Measurements from ENCODE around the gene OR9A4. TPM values are rescaled to one million over a fixed set of nuclear protein-coding genes. Genes with fewer than 3 reads are reported as not detected.

The OR9A4 gene
- total and polyA plus RNA-seq, 2 donors from 2014 or later = 0.22 TPM; not detected in 1

DNA sequence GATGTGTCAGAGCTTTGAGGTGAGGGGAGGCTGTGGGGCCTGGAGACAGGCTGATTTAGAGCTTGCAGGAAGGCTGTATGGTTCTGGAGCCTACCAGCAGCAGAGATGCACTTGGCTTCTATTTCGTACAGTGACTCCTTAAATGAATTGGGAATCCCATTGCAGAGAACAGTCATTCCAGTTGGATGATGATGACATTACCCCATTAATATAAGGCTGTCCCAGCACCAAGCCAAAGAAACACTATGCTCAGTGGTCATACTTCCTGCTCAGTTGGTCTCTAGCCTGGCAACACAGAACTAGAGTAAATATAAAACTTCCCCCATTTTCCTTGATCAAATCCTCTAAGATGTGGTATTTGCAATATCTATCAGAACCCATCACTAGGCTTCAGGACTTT, 36.3 kb downstream of the OR9A4 start:
- intact Hi-C loops (cut with DNase I) = no loop called here
- no peaks in the 10 kb centered on the region for H3K36me3 ChIP-seq (ENCODE audit: control insufficient read depth in 2 of 3, insufficient read depth in 3 of 3, low read length in 3 of 3)
- no peak for FAIRE-seq
- DNase-seq = no peak
- no peak overlapping the region for H3K4me3 ChIP-seq (ENCODE audit: low read length in 3 of 3)
- no peak overlapping the region for H3K27ac ChIP-seq (ENCODE audit: low read depth in 2 of 2, low read length in 2 of 2)
- H3K27me3 ChIP-seq (ENCODE audit: control insufficient read depth, insufficient read depth, low read length) = no peaks in the 10 kb centered on the region
- no peak overlapping the region for H3K9ac ChIP-seq (ENCODE audit: low read length in 3 of 3)
- H3K4me1 ChIP-seq (ENCODE audit: control insufficient read depth in 2 of 3, insufficient read depth in 2 of 3, low read depth in 1 of 3, low read length in 3 of 3) = no peaks in the 10 kb centered on the region
- TF ChIP-seq, protein P1, sequence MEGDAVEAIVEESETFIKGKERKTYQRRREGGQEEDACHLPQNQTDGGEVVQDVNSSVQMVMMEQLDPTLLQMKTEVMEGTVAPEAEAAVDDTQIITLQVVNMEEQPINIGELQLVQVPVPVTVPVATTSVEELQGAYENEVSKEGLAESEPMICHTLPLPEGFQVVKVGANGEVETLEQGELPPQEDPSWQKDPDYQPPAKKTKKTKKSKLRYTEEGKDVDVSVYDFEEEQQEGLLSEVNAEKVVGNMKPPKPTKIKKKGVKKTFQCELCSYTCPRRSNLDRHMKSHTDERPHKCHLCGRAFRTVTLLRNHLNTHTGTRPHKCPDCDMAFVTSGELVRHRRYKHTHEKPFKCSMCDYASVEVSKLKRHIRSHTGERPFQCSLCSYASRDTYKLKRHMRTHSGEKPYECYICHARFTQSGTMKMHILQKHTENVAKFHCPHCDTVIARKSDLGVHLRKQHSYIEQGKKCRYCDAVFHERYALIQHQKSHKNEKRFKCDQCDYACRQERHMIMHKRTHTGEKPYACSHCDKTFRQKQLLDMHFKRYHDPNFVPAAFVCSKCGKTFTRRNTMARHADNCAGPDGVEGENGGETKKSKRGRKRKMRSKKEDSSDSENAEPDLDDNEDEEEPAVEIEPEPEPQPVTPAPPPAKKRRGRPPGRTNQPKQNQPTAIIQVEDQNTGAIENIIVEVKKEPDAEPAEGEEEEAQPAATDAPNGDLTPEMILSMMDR (IDR thresholded peaks at IDR 0.05; ENCODE audit: borderline replicate concordance, extremely low read depth, insufficient read depth) = no peak
- H3K9me3 ChIP-seq (ENCODE audit: control insufficient read depth in 2 of 3, insufficient read depth in 1 of 3, low read length in 3 of 3) = no peaks in the 10 kb centered on the region

DNA sequence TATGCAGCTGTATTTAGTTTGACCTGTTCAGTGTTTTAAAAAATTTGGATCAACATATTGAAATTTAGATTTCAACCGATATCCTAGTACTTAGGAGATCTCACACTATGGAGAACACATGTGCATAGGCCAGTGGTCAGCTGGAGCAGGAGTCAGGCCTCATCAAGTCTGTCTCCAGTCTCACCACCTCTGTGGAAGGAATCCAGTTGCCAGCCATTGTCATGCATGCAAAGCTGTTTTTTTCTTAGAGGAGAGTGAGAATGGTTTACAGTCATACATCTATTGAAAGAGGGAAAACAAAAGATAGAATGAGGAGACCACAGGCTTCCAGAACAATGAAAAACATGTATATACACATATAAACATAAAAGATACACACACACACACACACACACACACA, 38.1 kb downstream of the OR9A4 start:
- FAIRE-seq (no peak), DNase-seq (no peak)
- Histone ChIP-seq H3K27me3 (ENCODE audit: control insufficient read depth, insufficient read depth, low read length) (no peaks in the 10 kb centered on the region), H3K27ac (ENCODE audit: low read depth in 2 of 2, low read length in 2 of 2) (no peak overlapping the region), H3K4me3 (ENCODE audit: low read length in 3 of 3) (no peak overlapping the region), H3K36me3 (ENCODE audit: control insufficient read depth in 2 of 3, insufficient read depth in 3 of 3, low read length in 3 of 3) (no peaks in the 10 kb centered on the region), H3K4me1 (ENCODE audit: control insufficient read depth in 2 of 3, insufficient read depth in 2 of 3, low read depth in 1 of 3, low read length in 3 of 3) (no peaks in the 10 kb centered on the region), H3K9ac (ENCODE audit: low read length in 3 of 3) (no peak overlapping the region), H3K9me3 (ENCODE audit: control insufficient read depth in 2 of 3, insufficient read depth in 1 of 3, low read length in 3 of 3) (no peaks in the 10 kb centered on the region)
- intact Hi-C loops (cut with DNase I) = no loop called here
- TF ChIP-seq, protein P1 (IDR thresholded peaks at IDR 0.05; ENCODE audit: borderline replicate concordance, extremely low read depth, insufficient read depth) = no peak

DNA sequence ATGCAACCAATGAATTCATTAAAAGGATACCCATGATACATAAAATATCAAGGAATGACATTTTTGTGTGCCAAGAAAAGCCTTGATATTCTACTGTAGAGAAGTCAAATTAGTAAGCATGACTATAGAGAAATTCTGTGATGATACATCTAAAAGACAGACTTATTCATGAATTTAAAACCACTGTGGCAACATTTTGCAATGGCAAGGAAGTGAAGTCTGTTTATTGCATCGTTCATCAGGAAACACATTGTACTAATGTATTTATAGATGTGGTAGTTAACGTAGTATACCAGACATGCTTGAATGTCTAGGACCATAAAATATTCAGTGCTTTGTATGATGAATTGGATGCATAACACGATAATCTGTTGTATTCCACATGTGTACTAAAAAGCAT, 39.9 kb downstream of the OR9A4 start:
- no peaks in the 10 kb centered on the region for H3K4me1 ChIP-seq (ENCODE audit: control insufficient read depth in 2 of 3, insufficient read depth in 2 of 3, low read depth in 1 of 3, low read length in 3 of 3)
- no peaks in the 10 kb centered on the region for H3K36me3 ChIP-seq (ENCODE audit: control insufficient read depth in 2 of 3, insufficient read depth in 3 of 3, low read length in 3 of 3)
- FAIRE-seq = no peak
- H3K27ac ChIP-seq (ENCODE audit: low read depth in 2 of 2, low read length in 2 of 2) = no peak overlapping the region
- intact Hi-C loops (cut with DNase I) = no loop called here
- no peak overlapping the region for H3K4me3 ChIP-seq (ENCODE audit: low read length in 3 of 3)
- no peak for DNase-seq
- no peaks in the 10 kb centered on the region for H3K27me3 ChIP-seq (ENCODE audit: control insufficient read depth, insufficient read depth, low read length)
- no peak overlapping the region for H3K9ac ChIP-seq (ENCODE audit: low read length in 3 of 3)
- TF ChIP-seq, protein P1 (IDR thresholded peaks at IDR 0.05; ENCODE audit: borderline replicate concordance, extremely low read depth, insufficient read depth) = no peak
- H3K9me3 ChIP-seq (ENCODE audit: control insufficient read depth in 2 of 3, insufficient read depth in 1 of 3, low read length in 3 of 3) = no peaks in the 10 kb centered on the region
